GM10248 (cell line): ENCODE results near the gene CABP2.

Source experiments
- CTCF ChIA-PET: fragments of 300-600 bp; sonication (Branson Sonifier 250); formaldehyde crosslinking; extraction: SDS; loops from one replicate; lab custom pipeline; 2021; ENCODE audit warnings: antibody characterized with exemption; lab: Yijun Ruan, JAX
- POLR2A ChIA-PET: fragments of 350-650 bp; sonication (Branson Sonifier 250); formaldehyde crosslinking; extraction: SDS; loops from one replicate; lab custom pipeline; 2020; ENCODE audit warnings: antibody characterized with exemption; lab: Yijun Ruan, JAX
- DNase-seq: peaks from one replicate; pipeline ENCODE4 v3.0.0; 2012; ENCODE audit errors: extremely low spot score
- CTCF ChIP-seq: IDR thresholded peaks from 2 replicates; pipeline ENCODE4 v1.5.1; 2012; ENCODE audit warnings: mild to moderate bottlenecking, low read depth; ENCODE audit errors: extremely low read depth, missing control alignments, control extremely low read depth

Gene CABP2

GRCh38 chr11:67499808-67500483 is 23.3 kb downstream of the CABP2 start:
- CTCF ChIA-PET = interaction anchor here (1.0 to 1.5 kb wide), 2 partner anchors 10 to 118 kb away, joined by 3 to 4 read pairs; no protein-coding TSS in a partner anchor

GRCh38 chr11:67498544-67498972 is 24.7 kb downstream of the CABP2 start:
- POLR2A ChIA-PET = interaction anchor here (0.5 to 1.1 kb wide), 2 partner anchors 24 to 79 kb away, joined by 3 read pairs; no protein-coding TSS in a partner anchor
- no peak for TF ChIP-seq CTCF
- CTCF ChIA-PET = interaction anchor here (1.3 kb wide), 1 partner anchor 59 kb away, joined by 3 read pairs; no protein-coding TSS in a partner anchor
- DNase-seq = no peak

More at GRCh38 chr11:67499808-67500483, 23.3 kb downstream of the CABP2 start:
- DNase-seq = no peak
- TF ChIP-seq CTCF = no peak
- POLR2A ChIA-PET = no interaction called here

- POLR2A ChIA-PET = interaction anchor here (0.5 kb wide), 1 partner anchor 9 kb away, joined by 4 read pairs; no protein-coding TSS in a partner anchor
- no peak for TF ChIP-seq CTCF
- DNase-seq = no peak
- CTCF ChIA-PET = interaction anchor here (1.1 to 1.3 kb wide), 2 partner anchors 11 to 58 kb away, joined by 3 read pairs; no protein-coding TSS in a partner anchor
Measured at GRCh38 chr11:67497656-67498291, 25.5 kb downstream of the CABP2 start.

- TF ChIP-seq CTCF = no peak
- CTCF ChIA-PET = no interaction called here
- POLR2A ChIA-PET = no interaction called here
- DNase-seq = no peak
Measured at GRCh38 chr11:67496113-67496512, 27.1 kb downstream of the CABP2 start.

GRCh38 chr11:67495234-67496005 is 27.8 kb downstream of the CABP2 start:
- POLR2A ChIA-PET = no interaction called here
- CTCF ChIA-PET = no interaction called here
- no peak for TF ChIP-seq CTCF
- no peak for DNase-seq

- no peak for DNase-seq
- ChIA-PET CTCF (interaction anchor here (2.5 kb wide), 1 partner anchor 93 kb away, joined by 15 read pairs; the partner anchor contains the start of gene PPP1CA), POLR2A (no interaction called here)
- TF ChIP-seq CTCF = no peak
Measured at GRCh38 chr11:67494371-67495233, 28.6 kb downstream of the CABP2 start.
